HepG2 (cell line): ENCODE results near the gene SLC12A3. TPM values are rescaled to one million over a fixed set of nuclear protein-coding genes. Genes with fewer than 3 reads are reported as not detected.

ENCODE experiments used
- GATA4 ChIP-seq: sonication (generic); IDR thresholded peaks from 2 replicates; pipeline ENCODE4 v1.6.1; 2016; ENCODE audit warnings: antibody characterized with exemption, low read depth, borderline replicate concordance
- PITX1 ChIP-seq: sonication (generic); formaldehyde crosslinking; IDR thresholded peaks from 2 replicates; pipeline ENCODE4 v1.5.1; 2020; ENCODE audit warnings: mild to moderate bottlenecking, missing genetic modification reagents
- polyA plus RNA-seq, 8 experiments: library from polyadenylated mRNA; depleted of rRNA in 3 of 8; stranded (reverse) in 7 of 8; unstranded in 1 of 8; fragments of >200 nt; fragmentation: Illumina TruSeq in 4 of 8; extraction: Trizol in 4 of 8; gene quantifications; 2 replicates each; pipeline versions ENCODE4 v1.2.1 to v1.2.3, GENCODE V29; 2011 to 2016; ENCODE audit warnings: low read depth in 4 of 8, missing spikeins in 1 of 8, mixed read lengths in 1 of 8; ENCODE audit not compliant: insufficient read depth in 1 of 8
- total RNA-seq, 5 experiments: library from RNA; depleted of rRNA; stranded (reverse); fragments of >200 nt; fragmentation: Illumina TruSeq; extraction: Trizol; gene quantifications; 2 replicates each; pipeline ENCODE4 v1.2.3, GENCODE V29; 2016; ENCODE audit warnings: low read depth in 1 of 5
- TF ChIP-seq, protein P1 (sequence below): sonication (generic); formaldehyde crosslinking; IDR thresholded peaks from 2 replicates; pipeline ENCODE4 v1.5.0; 2020; ENCODE audit warnings: mild to moderate bottlenecking, missing genetic modification reagents, borderline replicate concordance
- TF ChIP-seq, protein P2 (sequence below), 2 experiments: fragments of 450-650 bp in 1 of 2; sonication (generic) in 1 of 2; formaldehyde crosslinking; IDR thresholded peaks; 2 replicates each; pipeline versions ENCODE4 v1.5.0 to v1.8.0; 2020 to 2022; ENCODE audit warnings: mild to moderate bottlenecking in 1 of 2, missing genetic modification reagents in 1 of 2
- TF ChIP-seq, protein P3 (sequence below): sonication (generic); formaldehyde crosslinking; IDR thresholded peaks from 2 replicates; pipeline ENCODE4 v1.4.0; 2020; ENCODE audit warnings: mild to moderate bottlenecking, missing genetic modification reagents
- TF ChIP-seq, protein P4 (sequence below): IDR thresholded peaks from 2 replicates; pipeline ENCODE4 v1.6.1; 2016; ENCODE audit warnings: low read depth, missing genetic modification reagents, missing compliant biosample characterization
- TF ChIP-seq, protein P5 (sequence below): sonication (generic); formaldehyde crosslinking; IDR thresholded peaks from 2 replicates; pipeline ENCODE4 v1.8.0; 2022; ENCODE audit warnings: mild to moderate bottlenecking, missing genetic modification reagents

The SLC12A3 gene
- total and polyA plus RNA-seq, 2 of the 13 experiments (the other 11 are each of a cell fraction or from before 2014, with no cell fraction given), result 6.2 TPM; not detected in 1

DNA sequence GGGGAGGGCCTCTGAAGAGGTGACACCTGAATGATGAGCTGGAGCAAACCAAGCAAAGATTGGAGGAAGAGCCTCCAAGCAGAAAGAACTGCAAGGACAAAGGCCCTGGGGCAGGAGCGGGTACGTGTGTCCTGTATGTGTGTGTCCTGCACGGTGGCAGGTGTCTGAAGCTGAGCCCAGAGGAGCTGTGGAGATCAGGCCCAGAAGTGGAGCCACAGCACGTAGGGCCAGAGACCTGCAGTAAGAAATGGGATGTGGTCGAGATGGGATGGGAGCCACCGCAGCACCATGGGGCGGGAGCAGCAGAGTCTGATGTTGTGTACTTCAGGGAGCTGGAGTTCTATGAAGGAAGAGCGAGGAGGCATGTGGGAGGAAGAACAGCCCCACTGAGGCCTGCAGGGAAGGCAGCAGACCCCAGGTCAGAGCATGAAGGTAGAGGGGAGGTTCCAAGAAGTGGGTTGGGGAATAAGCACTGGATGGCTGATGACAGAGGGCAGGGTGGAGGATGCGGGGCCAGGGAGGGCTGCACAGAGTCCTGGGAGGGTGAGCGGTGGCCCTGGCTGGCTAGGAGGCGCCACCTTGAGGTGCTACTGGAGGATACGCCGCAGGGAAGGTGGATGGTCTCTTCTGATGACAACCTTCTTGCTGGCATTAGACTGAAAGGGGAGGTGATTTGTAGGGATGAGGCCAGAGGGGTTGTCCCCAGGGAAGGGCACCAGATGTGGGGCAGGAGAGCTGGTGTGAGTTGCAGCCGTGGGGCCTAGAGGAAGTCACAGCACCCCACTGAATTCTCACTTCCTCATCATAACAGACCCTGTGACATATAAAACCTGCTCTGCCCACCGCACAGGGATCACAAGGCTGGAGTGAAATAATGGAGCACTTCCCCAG, 86.1 kb downstream of the SLC12A3 start (continued):
- TF ChIP-seq, protein P1, sequence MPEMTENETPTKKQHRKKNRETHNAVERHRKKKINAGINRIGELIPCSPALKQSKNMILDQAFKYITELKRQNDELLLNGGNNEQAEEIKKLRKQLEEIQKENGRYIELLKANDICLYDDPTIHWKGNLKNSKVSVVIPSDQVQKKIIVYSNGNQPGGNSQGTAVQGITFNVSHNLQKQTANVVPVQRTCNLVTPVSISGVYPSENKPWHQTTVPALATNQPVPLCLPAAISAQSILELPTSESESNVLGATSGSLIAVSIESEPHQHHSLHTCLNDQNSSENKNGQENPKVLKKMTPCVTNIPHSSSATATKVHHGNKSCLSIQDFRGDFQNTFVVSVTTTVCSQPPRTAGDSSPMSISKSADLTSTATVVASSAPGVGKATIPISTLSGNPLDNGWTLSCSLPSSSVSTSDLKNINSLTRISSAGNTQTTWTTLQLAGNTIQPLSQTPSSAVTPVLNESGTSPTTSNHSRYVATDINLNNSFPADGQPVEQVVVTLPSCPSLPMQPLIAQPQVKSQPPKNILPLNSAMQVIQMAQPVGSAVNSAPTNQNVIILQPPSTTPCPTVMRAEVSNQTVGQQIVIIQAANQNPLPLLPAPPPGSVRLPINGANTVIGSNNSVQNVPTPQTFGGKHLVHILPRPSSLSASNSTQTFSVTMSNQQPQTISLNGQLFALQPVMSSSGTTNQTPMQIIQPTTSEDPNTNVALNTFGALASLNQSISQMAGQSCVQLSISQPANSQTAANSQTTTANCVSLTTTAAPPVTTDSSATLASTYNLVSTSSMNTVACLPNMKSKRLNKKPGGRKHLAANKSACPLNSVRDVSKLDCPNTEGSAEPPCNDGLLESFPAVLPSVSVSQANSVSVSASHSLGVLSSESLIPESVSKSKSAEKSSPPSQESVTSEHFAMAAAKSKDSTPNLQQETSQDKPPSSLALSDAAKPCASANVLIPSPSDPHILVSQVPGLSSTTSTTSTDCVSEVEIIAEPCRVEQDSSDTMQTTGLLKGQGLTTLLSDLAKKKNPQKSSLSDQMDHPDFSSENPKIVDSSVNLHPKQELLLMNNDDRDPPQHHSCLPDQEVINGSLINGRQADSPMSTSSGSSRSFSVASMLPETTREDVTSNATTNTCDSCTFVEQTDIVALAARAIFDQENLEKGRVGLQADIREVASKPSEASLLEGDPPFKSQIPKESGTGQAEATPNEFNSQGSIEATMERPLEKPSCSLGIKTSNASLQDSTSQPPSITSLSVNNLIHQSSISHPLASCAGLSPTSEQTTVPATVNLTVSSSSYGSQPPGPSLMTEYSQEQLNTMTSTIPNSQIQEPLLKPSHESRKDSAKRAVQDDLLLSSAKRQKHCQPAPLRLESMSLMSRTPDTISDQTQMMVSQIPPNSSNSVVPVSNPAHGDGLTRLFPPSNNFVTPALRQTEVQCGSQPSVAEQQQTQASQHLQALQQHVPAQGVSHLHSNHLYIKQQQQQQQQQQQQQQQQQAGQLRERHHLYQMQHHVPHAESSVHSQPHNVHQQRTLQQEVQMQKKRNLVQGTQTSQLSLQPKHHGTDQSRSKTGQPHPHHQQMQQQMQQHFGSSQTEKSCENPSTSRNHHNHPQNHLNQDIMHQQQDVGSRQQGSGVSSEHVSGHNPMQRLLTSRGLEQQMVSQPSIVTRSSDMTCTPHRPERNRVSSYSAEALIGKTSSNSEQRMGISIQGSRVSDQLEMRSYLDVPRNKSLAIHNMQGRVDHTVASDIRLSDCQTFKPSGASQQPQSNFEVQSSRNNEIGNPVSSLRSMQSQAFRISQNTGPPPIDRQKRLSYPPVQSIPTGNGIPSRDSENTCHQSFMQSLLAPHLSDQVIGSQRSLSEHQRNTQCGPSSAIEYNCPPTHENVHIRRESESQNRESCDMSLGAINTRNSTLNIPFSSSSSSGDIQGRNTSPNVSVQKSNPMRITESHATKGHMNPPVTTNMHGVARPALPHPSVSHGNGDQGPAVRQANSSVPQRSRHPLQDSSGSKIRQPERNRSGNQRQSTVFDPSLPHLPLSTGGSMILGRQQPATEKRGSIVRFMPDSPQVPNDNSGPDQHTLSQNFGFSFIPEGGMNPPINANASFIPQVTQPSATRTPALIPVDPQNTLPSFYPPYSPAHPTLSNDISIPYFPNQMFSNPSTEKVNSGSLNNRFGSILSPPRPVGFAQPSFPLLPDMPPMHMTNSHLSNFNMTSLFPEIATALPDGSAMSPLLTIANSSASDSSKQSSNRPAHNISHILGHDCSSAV, result no peak
- TF ChIP-seq, protein P2, sequence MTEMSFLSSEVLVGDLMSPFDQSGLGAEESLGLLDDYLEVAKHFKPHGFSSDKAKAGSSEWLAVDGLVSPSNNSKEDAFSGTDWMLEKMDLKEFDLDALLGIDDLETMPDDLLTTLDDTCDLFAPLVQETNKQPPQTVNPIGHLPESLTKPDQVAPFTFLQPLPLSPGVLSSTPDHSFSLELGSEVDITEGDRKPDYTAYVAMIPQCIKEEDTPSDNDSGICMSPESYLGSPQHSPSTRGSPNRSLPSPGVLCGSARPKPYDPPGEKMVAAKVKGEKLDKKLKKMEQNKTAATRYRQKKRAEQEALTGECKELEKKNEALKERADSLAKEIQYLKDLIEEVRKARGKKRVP (CRISPR knock-in tag; IDR thresholded peaks at IDR 0.05), result no peak
- TF ChIP-seq, protein P3, sequence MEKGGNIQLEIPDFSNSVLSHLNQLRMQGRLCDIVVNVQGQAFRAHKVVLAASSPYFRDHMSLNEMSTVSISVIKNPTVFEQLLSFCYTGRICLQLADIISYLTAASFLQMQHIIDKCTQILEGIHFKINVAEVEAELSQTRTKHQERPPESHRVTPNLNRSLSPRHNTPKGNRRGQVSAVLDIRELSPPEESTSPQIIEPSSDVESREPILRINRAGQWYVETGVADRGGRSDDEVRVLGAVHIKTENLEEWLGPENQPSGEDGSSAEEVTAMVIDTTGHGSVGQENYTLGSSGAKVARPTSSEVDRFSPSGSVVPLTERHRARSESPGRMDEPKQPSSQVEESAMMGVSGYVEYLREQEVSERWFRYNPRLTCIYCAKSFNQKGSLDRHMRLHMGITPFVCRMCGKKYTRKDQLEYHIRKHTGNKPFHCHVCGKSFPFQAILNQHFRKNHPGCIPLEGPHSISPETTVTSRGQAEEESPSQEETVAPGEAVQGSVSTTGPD, result no peak
- TF ChIP-seq GATA4, result no peak
- TF ChIP-seq, protein P4, sequence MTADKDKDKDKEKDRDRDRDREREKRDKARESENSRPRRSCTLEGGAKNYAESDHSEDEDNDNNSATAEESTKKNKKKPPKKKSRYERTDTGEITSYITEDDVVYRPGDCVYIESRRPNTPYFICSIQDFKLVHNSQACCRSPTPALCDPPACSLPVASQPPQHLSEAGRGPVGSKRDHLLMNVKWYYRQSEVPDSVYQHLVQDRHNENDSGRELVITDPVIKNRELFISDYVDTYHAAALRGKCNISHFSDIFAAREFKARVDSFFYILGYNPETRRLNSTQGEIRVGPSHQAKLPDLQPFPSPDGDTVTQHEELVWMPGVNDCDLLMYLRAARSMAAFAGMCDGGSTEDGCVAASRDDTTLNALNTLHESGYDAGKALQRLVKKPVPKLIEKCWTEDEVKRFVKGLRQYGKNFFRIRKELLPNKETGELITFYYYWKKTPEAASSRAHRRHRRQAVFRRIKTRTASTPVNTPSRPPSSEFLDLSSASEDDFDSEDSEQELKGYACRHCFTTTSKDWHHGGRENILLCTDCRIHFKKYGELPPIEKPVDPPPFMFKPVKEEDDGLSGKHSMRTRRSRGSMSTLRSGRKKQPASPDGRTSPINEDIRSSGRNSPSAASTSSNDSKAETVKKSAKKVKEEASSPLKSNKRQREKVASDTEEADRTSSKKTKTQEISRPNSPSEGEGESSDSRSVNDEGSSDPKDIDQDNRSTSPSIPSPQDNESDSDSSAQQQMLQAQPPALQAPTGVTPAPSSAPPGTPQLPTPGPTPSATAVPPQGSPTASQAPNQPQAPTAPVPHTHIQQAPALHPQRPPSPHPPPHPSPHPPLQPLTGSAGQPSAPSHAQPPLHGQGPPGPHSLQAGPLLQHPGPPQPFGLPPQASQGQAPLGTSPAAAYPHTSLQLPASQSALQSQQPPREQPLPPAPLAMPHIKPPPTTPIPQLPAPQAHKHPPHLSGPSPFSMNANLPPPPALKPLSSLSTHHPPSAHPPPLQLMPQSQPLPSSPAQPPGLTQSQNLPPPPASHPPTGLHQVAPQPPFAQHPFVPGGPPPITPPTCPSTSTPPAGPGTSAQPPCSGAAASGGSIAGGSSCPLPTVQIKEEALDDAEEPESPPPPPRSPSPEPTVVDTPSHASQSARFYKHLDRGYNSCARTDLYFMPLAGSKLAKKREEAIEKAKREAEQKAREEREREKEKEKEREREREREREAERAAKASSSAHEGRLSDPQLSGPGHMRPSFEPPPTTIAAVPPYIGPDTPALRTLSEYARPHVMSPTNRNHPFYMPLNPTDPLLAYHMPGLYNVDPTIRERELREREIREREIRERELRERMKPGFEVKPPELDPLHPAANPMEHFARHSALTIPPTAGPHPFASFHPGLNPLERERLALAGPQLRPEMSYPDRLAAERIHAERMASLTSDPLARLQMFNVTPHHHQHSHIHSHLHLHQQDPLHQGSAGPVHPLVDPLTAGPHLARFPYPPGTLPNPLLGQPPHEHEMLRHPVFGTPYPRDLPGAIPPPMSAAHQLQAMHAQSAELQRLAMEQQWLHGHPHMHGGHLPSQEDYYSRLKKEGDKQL (CRISPR knock-in tag), result no peak
- TF ChIP-seq, protein P5, sequence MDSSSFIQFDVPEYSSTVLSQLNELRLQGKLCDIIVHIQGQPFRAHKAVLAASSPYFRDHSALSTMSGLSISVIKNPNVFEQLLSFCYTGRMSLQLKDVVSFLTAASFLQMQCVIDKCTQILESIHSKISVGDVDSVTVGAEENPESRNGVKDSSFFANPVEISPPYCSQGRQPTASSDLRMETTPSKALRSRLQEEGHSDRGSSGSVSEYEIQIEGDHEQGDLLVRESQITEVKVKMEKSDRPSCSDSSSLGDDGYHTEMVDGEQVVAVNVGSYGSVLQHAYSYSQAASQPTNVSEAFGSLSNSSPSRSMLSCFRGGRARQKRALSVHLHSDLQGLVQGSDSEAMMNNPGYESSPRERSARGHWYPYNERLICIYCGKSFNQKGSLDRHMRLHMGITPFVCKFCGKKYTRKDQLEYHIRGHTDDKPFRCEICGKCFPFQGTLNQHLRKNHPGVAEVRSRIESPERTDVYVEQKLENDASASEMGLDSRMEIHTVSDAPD (CRISPR knock-in tag), result no peak
- no peak for TF ChIP-seq PITX1 (CRISPR knock-in tag)
